NCI-H146 (cell line): ENCODE measurements around the gene TET3.

ENCODE experiments used
- DNase-seq: peaks from one replicate; lab custom pipeline; 2025; lab: John Stamatoyannopoulos, UW

Gene TET3

DNA sequence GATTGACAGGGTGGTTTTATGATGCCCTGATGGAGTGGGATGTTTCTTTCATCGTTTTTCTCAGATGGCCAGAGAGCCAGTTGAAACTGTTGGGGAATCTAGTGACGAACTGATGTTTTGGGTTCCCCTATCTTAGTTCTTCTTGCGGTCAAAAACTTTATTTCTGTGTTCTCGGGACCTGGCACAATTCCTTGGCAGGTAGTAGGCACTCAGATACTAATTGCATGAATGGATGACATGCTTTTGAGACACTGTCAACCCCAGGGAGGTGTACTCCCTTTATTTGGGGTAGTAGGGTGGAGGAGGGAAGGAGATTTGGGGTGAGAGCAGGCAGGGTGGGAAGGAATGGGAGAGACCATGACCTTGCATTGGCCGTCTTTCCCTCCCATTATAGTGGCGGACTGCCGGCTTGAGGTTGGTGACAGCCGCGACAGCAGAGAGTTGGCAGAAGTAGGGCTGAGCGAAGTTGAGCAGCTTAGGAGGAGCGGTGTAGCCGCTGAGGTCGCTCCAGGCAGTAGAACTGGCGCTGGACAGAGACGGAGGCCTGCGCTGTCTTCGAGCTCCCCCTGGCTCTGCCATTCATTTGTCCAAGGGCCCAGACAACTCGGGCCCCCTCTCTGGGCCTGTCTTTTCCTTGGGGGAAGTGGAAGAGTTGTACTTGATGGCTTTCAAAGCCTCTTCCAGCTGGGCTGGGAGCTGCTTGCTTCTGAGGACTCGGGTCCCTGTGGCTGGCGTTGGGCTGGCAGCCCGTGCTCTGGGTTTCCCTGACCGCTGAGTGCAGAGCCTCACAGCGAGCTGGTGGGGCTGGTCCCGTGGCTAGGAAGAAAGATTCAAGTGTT lies 2.6 kb downstream of the TET3 start:
- no peak for DNase-seq

- DNase-seq = no peak
Observed at GRCh38 chr2:73987948-73988700, 3.4 kb downstream of the TET3 start.

GRCh38 chr2:73989972-73990371 lies 5.3 kb downstream of the TET3 start:
- no peak for DNase-seq

DNA sequence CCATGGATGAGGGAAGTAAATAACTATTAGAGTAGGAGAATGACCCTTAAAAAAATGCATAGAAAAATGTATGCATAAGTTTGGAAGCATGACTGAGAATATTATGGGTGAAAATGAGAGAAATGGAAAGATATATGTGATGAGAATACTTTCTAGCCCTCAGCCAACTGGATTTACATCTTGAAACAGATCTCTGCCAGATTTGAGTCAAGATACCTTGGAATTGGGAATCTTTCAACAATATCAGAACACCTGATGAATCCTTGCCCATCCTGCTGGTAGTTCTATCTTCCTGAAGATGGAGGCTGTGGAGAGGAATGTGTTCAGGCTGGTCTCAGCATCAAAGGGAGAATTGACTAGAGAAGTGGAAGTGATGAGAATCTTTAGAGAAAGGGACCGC lies 5.8 kb downstream of the TET3 start:
- no peak for DNase-seq

DNA sequence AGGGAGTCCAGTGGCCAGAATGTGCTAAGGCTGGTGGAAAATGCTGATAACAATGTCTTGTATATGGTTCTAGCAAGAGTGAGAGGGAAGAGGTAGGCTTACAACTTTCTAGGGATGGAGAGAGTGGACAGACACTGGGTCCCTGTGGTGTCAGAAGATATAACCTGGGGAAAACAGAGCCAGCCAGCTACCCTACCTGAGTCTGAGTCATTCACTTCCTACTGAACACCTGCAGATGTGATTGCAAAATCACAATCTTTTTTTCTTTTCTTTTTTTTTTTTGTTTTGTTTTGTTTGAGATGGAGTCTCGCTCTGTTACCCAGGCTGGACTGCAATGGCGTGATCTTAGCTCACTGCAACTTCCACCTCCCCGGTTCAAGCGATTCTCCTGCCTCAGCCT lies 7.3 kb downstream of the TET3 start:
- DNase-seq = no peak

GRCh38 chr2:73993376-73993775 lies 8.7 kb downstream of the TET3 start:
- no peak for DNase-seq

DNA sequence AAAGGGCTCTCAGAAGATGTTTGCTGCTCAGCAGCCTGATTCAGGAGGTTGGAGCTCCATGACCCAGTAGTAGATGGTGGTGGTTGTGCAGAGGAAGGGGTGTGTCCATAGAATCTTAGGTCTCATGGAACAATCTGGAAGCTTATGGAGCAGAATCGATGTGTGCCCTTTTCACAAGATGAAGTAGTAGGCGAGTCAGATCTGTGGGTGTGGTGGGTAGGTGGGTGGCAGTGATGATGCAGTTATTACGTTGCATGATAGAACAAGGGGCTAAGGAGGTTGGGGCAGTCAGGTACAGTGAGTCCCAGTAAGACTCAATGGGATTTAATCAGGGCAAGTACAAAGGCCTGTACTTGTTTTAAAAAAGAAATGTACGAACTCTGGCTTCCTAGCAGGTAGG lies 9.1 kb downstream of the TET3 start:
- DNase-seq = no peak

DNA sequence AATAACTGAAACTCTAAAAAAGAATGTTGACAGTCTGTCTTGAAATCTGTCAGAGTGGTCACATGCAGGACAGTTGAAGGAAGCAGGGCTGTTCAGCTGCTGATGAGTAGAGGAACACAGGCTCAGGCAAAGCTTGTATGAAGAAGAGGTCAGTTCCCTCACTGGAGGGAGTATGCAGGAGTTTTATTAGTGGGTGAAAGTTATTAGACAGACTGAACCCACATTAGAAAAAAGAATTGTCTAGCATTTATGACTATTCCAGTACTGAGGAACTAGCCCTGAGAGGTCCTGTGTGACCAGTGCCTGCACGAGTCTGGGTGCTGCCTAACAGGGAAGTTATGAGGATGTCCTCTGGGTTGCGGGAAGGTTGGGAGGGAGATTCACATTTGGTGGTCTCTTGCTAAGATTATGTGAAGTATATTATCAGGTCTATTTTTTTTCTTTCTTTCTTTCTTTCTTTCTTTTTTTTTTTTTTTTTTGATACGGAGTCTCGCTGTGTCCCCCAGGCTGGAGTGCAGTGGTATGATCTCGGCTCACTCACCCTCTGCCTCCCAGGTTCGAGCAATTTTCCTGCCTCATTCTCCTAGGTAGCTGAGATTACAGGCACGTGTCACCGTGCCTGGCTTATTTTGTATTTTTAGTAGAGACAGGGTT lies 9.6 kb downstream of the TET3 start:
- no peak for DNase-seq

- no peak for DNase-seq
Observed at GRCh38 chr2:73995810-73996209, 11.1 kb downstream of the TET3 start.

DNA sequence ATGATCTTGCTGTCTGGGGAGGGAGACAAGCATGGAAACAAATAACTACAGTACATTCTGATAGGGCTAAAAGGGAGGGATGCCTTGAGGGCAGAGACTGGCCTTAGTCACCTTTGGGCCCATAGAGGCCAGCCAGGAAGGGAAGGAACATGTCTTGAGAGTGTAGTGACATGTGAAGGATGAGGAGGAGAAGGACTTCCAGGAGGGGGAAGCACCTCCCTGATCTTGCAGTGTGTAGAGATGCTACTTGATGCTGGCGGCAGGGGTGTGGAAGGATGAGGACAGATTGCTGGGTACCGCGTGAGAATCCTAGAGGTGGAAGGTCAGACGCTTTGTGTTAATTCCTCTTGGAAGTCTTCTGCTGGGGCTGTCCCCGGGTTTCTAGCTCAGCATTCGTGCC lies 13.1 kb downstream of the TET3 start:
- DNase-seq = no peak

DNA sequence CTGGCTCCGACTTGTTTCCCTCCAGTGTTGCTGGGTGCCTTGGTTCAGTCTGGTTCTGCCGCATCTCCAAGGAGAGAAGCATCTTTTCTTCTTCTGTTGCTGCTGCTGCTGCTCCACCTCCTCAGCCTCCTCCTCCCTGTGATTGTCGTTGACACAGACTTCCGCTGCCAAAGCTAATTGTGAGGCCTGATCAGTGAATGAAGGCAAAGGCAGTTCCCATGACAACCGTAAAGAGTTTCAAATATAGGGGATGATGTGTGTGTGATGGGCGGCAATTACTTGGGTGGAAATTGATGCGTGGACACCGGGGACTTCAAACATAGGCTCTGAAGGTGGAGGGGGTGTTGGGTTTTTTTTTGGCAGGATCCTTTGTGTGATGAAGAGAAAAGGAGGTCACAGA lies 13.7 kb downstream of the TET3 start:
- DNase-seq = no peak

DNA sequence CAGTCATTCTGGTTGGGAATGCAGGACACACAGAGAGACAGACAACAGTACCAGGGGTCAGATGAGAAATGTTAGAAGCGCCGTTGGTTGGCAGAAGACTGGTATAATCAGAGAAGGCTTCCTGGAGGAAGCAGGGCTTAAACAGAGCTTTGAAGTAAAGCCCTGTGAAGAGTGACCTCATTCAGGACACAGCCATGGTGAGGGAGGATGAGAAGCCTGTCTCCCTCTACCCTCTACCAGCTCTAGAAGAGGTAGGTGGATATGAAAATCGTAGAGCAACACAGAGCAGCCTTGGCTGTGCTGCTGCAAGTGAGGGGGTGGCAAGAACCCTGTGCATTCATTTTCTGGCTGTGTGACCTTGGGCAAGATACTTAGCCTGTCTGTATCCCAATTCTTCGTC lies 14.2 kb downstream of the TET3 start:
- no peak for DNase-seq

GRCh38 chr2:73999881-74000597 lies 15.3 kb downstream of the TET3 start:
- DNase-seq = no peak

GRCh38 chr2:74000666-74001065 lies 16.0 kb downstream of the TET3 start:
- DNase-seq = no peak

GRCh38 chr2:74001121-74001520 lies 16.4 kb downstream of the TET3 start:
- DNase-seq = no peak

- DNase-seq = no peak
Observed at GRCh38 chr2:74001781-74002504, 17.2 kb downstream of the TET3 start.

DNA sequence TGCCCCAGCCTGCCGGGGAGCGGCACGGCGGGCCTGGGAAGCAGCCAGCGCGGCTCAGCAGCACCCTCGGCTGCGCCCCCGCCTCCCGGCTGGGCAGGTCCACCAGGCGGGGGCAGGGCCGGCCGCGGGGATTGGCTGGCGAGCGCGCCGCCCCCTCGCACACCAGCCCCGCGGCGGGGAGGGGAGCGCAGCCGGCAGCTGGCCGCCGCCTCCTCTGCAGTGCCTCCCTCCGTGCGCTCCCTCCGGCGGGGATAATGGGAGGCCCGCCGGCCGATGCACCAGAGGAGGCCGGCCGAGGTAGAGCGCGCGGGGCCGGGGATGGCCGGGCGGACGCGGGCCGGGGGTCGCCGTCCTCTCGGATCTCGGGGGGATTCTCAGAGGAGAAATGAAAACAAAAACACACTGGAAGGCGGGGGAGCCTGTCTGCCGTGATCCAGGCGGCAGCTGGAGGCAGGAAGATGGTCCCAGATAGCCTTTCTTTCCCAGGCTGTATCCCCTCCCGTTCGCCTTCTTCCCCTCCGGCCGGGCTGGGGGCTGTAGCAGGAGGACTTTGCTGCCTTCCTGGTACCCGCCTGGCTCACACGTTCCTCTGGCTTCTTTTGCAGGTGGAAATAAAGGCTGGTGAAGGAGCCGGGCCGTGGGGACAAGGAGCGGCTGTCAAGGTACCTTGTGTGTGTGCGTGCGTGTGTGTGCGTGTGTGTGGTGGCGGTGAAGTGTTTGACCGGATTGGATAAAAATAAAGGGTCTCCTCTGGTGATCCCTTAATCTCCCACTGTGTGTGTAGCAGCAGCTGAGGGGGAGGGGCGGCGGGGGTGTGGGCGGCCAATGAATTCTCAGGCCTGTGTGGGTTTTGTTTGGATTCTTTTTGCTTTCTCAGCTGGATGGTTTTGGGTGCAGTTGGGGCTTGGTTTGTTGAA lies 18.1 kb downstream of the TET3 start:
- DNase-seq = peak; percentile 87

- DNase-seq = peak; percentile 58
Observed at GRCh38 chr2:74003494-74004211, 18.9 kb downstream of the TET3 start.

DNA sequence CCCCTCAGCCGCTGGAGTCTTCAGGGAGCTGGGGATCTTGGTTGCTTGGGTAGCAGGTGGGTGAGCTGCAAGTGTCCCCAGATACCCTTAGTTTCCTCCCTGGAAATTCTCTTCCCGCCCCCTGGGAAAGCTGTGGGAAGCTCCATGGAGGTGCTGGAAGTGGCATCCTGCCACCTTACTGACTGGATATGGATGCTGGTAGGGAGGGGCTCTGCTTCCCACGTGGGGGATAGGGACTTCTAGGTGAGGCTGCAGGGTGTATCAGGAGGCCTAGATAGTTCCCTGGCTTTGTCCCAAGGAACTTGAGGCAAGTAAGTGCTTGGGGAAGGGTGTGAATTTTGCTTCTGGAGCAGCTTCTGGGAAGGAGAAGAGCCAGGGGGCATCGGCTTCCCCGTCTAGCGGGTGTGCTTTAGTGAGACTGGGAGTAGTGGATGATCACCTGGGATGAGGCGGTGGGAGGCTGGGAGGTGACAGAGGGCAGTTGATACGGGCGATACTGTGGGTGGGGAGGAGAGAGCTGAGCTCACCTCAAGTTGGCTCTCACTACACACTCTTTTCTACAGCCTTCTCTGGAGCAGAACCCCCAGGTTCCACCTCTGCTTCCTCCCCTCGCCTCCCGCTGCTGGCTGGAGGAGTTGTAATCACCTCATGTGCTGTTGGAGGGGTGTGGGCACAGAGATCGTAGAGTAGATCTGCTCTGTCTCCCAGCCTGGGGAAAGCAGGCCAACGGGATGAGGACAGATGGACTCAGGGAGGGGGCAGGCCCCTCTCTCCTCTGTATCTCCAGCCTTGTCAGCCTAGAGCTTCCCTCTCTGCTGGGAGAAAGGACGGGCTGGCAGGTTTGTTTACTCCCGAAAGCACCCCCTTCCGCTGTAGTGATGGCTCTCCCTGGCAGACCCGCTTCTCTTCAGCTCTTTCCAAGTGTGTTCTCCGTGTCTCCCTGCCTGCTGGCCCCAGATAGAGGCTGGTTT lies 19.8 kb downstream of the TET3 start:
- no peak for DNase-seq
